Osteocyte (in vitro differentiated cells): ENCODE results near the gene ARSB. TPM values are rescaled to one million over a fixed set of nuclear protein-coding genes. Genes with fewer than 3 reads are reported as not detected.

Experiments used
- DNase-seq: peaks from one replicate; pipeline ENCODE4 v3.0.0; 2021; ENCODE audit warnings: mixed read lengths; ENCODE audit not compliant: unreplicated experiment; ENCODE audit errors: extremely low spot score
- H3K27ac Mint-ChIP-seq: one replicate; pipeline ENCODE4 v1.8.0; 2021; ENCODE audit warnings: mild to moderate bottlenecking, mixed read lengths; ENCODE audit not compliant: unreplicated experiment
- H3K27me3 Mint-ChIP-seq: one replicate; pipeline ENCODE4 v1.8.0; 2021; ENCODE audit warnings: mixed read lengths; ENCODE audit not compliant: unreplicated experiment
- H3K36me3 Mint-ChIP-seq: one replicate; pipeline ENCODE4 v1.8.0; 2021; ENCODE audit warnings: mixed read lengths; ENCODE audit not compliant: unreplicated experiment
- H3K4me1 Mint-ChIP-seq: one replicate; pipeline ENCODE4 v1.8.0; 2021; ENCODE audit warnings: mixed read lengths; ENCODE audit not compliant: unreplicated experiment
- H3K4me3 Mint-ChIP-seq: one replicate; pipeline ENCODE4 v1.8.0; 2021; ENCODE audit warnings: mild to moderate bottlenecking, moderate library complexity, mixed read lengths; ENCODE audit not compliant: unreplicated experiment
- H3K9me3 Mint-ChIP-seq: one replicate; pipeline ENCODE4 v1.8.0; 2021; ENCODE audit warnings: mixed read lengths; ENCODE audit not compliant: unreplicated experiment
- total RNA-seq: library from RNA; stranded (reverse); gene quantifications from 2 replicates; pipeline ENCODE4 v1.2.1, GENCODE V29; 2021
- TF ChIP-seq, protein P1 (sequence below): fragments of 200-600 bp; sonication (generic); IDR thresholded peaks from 2 replicates; pipeline ENCODE4 v1.5.0; 2021; ENCODE audit warnings: antibody characterized with exemption, mild to moderate bottlenecking, moderate library complexity

Gene ARSB
- total RNA-seq, 1 donor from 2014 or later = 34.9 TPM

DNA sequence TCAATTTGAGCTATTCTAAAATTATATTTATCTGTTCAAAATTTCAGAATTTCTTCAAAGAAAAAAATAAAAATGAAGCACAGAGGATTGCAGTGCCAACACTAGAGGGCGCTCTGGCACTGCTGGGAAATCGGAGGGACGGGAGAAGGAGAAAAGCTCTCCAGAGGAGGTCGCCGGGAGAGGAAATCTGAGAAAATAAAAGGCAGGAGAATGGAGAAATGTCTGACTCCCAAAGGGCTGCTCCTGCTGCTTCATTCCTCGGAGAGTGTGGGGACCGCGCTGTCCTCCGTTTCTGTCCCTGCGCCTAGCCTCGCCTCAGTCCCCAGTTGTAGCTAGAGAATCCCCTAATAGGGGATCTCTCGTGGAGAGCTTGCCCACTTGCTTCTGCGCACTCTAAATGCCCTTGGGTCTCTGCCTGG, 40.0 kb upstream of the ARSB start:
- Mint-ChIP-seq H3K27ac (no peak overlapping the region), H3K27me3 (peaks cover 20% of the 10 kb centered on the region), H3K4me3 (peak overlapping the region; percentile 70), H3K9me3 (no peaks in the 10 kb centered on the region), H3K4me1 (peaks cover 19% of the 10 kb centered on the region), H3K36me3 (no peaks in the 10 kb centered on the region)
- DNase-seq = peak; percentile 86
- TF ChIP-seq, protein P1, sequence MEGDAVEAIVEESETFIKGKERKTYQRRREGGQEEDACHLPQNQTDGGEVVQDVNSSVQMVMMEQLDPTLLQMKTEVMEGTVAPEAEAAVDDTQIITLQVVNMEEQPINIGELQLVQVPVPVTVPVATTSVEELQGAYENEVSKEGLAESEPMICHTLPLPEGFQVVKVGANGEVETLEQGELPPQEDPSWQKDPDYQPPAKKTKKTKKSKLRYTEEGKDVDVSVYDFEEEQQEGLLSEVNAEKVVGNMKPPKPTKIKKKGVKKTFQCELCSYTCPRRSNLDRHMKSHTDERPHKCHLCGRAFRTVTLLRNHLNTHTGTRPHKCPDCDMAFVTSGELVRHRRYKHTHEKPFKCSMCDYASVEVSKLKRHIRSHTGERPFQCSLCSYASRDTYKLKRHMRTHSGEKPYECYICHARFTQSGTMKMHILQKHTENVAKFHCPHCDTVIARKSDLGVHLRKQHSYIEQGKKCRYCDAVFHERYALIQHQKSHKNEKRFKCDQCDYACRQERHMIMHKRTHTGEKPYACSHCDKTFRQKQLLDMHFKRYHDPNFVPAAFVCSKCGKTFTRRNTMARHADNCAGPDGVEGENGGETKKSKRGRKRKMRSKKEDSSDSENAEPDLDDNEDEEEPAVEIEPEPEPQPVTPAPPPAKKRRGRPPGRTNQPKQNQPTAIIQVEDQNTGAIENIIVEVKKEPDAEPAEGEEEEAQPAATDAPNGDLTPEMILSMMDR = peak; percentile 95

- Mint-ChIP-seq H3K27ac (no peak overlapping the region), H3K9me3 (no peaks in the 10 kb centered on the region), H3K36me3 (no peaks in the 10 kb centered on the region), H3K27me3 (peaks cover 20% of the 10 kb centered on the region), H3K4me3 (no peak overlapping the region), H3K4me1 (peaks cover 19% of the 10 kb centered on the region)
- DNase-seq = no peak
- TF ChIP-seq, protein P1 = no peak
Measured at GRCh38 chr5:79023947-79024346, 38.8 kb upstream of the ARSB start.

DNA sequence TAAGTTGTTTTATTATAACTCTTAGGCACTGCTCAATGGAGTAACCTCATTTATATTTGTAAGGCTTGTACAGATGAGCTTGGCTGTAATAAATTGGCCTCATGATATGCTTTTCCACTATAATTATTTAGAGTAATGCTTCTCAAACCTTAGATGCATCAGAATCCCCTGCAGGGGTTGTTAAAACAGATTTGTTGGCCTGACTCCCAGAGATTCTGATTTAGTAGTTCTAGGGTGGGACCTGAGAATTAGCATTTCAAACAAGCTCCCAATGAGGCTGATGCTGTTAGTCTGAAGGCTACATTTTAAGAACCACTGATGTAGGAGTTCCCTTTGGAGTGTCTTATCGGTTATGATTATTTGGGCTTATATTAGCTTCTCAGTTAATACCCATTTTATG, 38.2 kb upstream of the ARSB start:
- peaks cover 19% of the 10 kb centered on the region for H3K4me1 Mint-ChIP-seq
- H3K9me3 Mint-ChIP-seq = no peaks in the 10 kb centered on the region
- no peaks in the 10 kb centered on the region for H3K36me3 Mint-ChIP-seq
- TF ChIP-seq, protein P1 = no peak
- H3K27ac Mint-ChIP-seq = no peak overlapping the region
- H3K27me3 Mint-ChIP-seq = peaks cover 16% of the 10 kb centered on the region
- DNase-seq = no peak
- H3K4me3 Mint-ChIP-seq = no peak overlapping the region

DNA sequence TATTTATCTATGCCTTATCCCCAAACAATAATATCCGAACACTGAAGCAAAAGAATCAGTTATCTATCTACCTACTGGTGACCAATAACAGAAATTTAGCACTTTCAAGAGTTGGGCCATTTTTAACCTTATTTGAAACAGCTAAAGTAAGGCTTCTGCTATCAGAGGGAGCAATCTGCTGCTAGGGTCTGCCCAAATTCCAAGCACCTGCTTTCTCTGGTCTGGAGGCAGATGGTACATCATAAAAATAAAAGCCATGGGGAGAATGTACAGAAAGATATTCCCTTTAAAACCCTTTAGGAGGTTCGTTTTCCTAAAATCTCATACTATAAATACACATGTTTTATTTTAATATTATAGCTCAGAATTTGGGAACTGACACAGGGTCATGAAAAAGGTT, 37.7 kb upstream of the ARSB start:
- H3K27me3 Mint-ChIP-seq = peaks cover 16% of the 10 kb centered on the region
- peaks cover 19% of the 10 kb centered on the region for H3K4me1 Mint-ChIP-seq
- no peak for DNase-seq
- no peak overlapping the region for H3K27ac Mint-ChIP-seq
- no peaks in the 10 kb centered on the region for H3K9me3 Mint-ChIP-seq
- TF ChIP-seq, protein P1 = no peak
- no peak overlapping the region for H3K4me3 Mint-ChIP-seq
- no peaks in the 10 kb centered on the region for H3K36me3 Mint-ChIP-seq

- TF ChIP-seq, protein P1 = no peak
- Mint-ChIP-seq H3K4me1 (peaks cover 19% of the 10 kb centered on the region), H3K9me3 (no peaks in the 10 kb centered on the region), H3K27me3 (peaks cover 12% of the 10 kb centered on the region), H3K27ac (no peak overlapping the region), H3K4me3 (no peak overlapping the region), H3K36me3 (no peaks in the 10 kb centered on the region)
- DNase-seq = no peak
Measured at GRCh38 chr5:79021753-79022152, 36.6 kb upstream of the ARSB start.
